ENCODE results near the gene ZNF317.

The ZNF317 gene

GRCh38 chr19:9140159-9140874, at the start of gene ZNF317:
ZNF317 (plus strand) TSS chr19:9140397; CDS start chr19:9156017, 15,620 bp downstream.
- H3K4me1 ChIP-seq (ENCODE audit: control insufficient read depth, insufficient read depth, low read length), result no peaks in the 10 kb centered on the region

GRCh38 chr19:9107375-9107774, 32.8 kb upstream of the ZNF317 start, which contains the start of gene OR7G2:
OR7G2 (minus strand) TSS chr19:9107475; CDS start chr19:9103243, 4,232 bp downstream.
- Histone ChIP-seq H3K36me3 (ENCODE audit: control insufficient read depth, insufficient read depth, low read length) (no peaks in the 10 kb centered on the region), H3K9me3 (ENCODE audit: control insufficient read depth, low read length) (no peaks in the 10 kb centered on the region), H3K27me3 (ENCODE audit: control insufficient read depth, insufficient read depth, low read length) (no peaks in the 10 kb centered on the region), H3K9ac (ENCODE audit: low read length) (no peak within 1 kb of the TSS), H3K4me1 (ENCODE audit: control insufficient read depth, insufficient read depth, low read length) (no peaks in the 10 kb centered on the region), H3K4me3 (ENCODE audit: low read length) (no peak within 1 kb of the TSS)

More at GRCh38 chr19:9140159-9140874, at the start of gene ZNF317:
- H3K36me3 ChIP-seq (ENCODE audit: control insufficient read depth, insufficient read depth, low read length), result no peaks in the 10 kb centered on the region
- peak within 1 kb of the TSS; percentile 92 for H3K4me3 ChIP-seq (ENCODE audit: low read length)
- H3K27me3 ChIP-seq (ENCODE audit: control insufficient read depth, insufficient read depth, low read length), result no peaks in the 10 kb centered on the region
- peak within 1 kb of the TSS; percentile 92 for H3K9ac ChIP-seq (ENCODE audit: low read length)
- peaks cover 4% of the 10 kb centered on the region for H3K9me3 ChIP-seq (ENCODE audit: control insufficient read depth, low read length)

GRCh38 chr19:9109959-9110358, 30.2 kb upstream of the ZNF317 start:
- H3K4me1 ChIP-seq (ENCODE audit: control insufficient read depth, insufficient read depth, low read length), result no peaks in the 10 kb centered on the region
- no peaks in the 10 kb centered on the region for H3K9me3 ChIP-seq (ENCODE audit: control insufficient read depth, low read length)
- no peaks in the 10 kb centered on the region for H3K27me3 ChIP-seq (ENCODE audit: control insufficient read depth, insufficient read depth, low read length)
- no peaks in the 10 kb centered on the region for H3K36me3 ChIP-seq (ENCODE audit: control insufficient read depth, insufficient read depth, low read length)
- H3K9ac ChIP-seq (ENCODE audit: low read length), result no peak overlapping the region
- H3K4me3 ChIP-seq (ENCODE audit: low read length), result no peak overlapping the region

- no peaks in the 10 kb centered on the region for H3K36me3 ChIP-seq (ENCODE audit: control insufficient read depth, insufficient read depth, low read length)
- no peak within 1 kb of the TSS for H3K9ac ChIP-seq (ENCODE audit: low read length)
- H3K9me3 ChIP-seq (ENCODE audit: control insufficient read depth, low read length), result no peaks in the 10 kb centered on the region
- no peak within 1 kb of the TSS for H3K4me3 ChIP-seq (ENCODE audit: low read length)
- H3K4me1 ChIP-seq (ENCODE audit: control insufficient read depth, insufficient read depth, low read length), result no peaks in the 10 kb centered on the region
- no peaks in the 10 kb centered on the region for H3K27me3 ChIP-seq (ENCODE audit: control insufficient read depth, insufficient read depth, low read length)
Measured at GRCh38 chr19:9115307-9115813, 24.8 kb upstream of the ZNF317 start, which contains the start of gene OR7G1. OR7G1 (minus strand) TSS chr19:9115763; CDS start chr19:9115763, 0 bp downstream.

GRCh38 chr19:9116547-9116946, 23.6 kb upstream of the ZNF317 start:
- Histone ChIP-seq H3K4me1 (ENCODE audit: control insufficient read depth, insufficient read depth, low read length) (no peaks in the 10 kb centered on the region), H3K9me3 (ENCODE audit: control insufficient read depth, low read length) (no peaks in the 10 kb centered on the region), H3K4me3 (ENCODE audit: low read length) (no peak overlapping the region), H3K9ac (ENCODE audit: low read length) (no peak overlapping the region), H3K36me3 (ENCODE audit: control insufficient read depth, insufficient read depth, low read length) (no peaks in the 10 kb centered on the region), H3K27me3 (ENCODE audit: control insufficient read depth, insufficient read depth, low read length) (no peaks in the 10 kb centered on the region)

- H3K27me3 ChIP-seq (ENCODE audit: control insufficient read depth, insufficient read depth, low read length), result no peaks in the 10 kb centered on the region
- H3K9me3 ChIP-seq (ENCODE audit: control insufficient read depth, low read length), result no peaks in the 10 kb centered on the region
- no peaks in the 10 kb centered on the region for H3K36me3 ChIP-seq (ENCODE audit: control insufficient read depth, insufficient read depth, low read length)
- H3K4me3 ChIP-seq (ENCODE audit: low read length), result no peak within 1 kb of the TSS
- H3K4me1 ChIP-seq (ENCODE audit: control insufficient read depth, insufficient read depth, low read length), result no peaks in the 10 kb centered on the region
- no peak within 1 kb of the TSS for H3K9ac ChIP-seq (ENCODE audit: low read length)
Measured at GRCh38 chr19:9126900-9127405, 13.2 kb upstream of the ZNF317 start, which contains the start of gene OR7G3. OR7G3 (minus strand) TSS chr19:9126950; CDS start chr19:9126950, 0 bp downstream.

DNA sequence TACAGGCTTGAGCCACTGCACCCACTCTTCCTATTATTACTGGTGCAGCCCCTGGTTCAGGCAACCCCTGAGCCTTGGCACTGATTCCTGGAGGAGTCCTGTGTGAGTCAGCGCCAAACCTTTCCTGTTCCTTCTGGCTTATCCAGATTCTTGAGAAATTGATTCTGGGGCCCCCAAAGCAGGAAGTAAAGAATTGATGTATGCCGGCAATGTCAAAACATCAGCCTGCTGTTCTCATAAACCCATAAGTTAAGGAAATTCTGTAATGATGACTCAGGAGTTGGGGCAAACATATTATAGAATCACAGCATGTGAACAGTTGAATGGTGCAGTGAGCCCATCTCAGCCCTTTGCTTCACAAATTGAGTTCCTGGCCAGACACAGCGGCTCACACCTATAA, 12.0 kb upstream of the ZNF317 start:
- Histone ChIP-seq H3K4me1 (ENCODE audit: control insufficient read depth, insufficient read depth, low read length) (no peaks in the 10 kb centered on the region), H3K9me3 (ENCODE audit: control insufficient read depth, low read length) (no peaks in the 10 kb centered on the region), H3K27me3 (ENCODE audit: control insufficient read depth, insufficient read depth, low read length) (no peaks in the 10 kb centered on the region), H3K9ac (ENCODE audit: low read length) (no peak overlapping the region), H3K36me3 (ENCODE audit: control insufficient read depth, insufficient read depth, low read length) (no peaks in the 10 kb centered on the region), H3K4me3 (ENCODE audit: low read length) (no peak overlapping the region)

GRCh38 chr19:9130965-9131364, 9.2 kb upstream of the ZNF317 start:
- H3K27me3 ChIP-seq (ENCODE audit: control insufficient read depth, insufficient read depth, low read length), result no peaks in the 10 kb centered on the region
- H3K9me3 ChIP-seq (ENCODE audit: control insufficient read depth, low read length), result no peaks in the 10 kb centered on the region
- no peaks in the 10 kb centered on the region for H3K4me1 ChIP-seq (ENCODE audit: control insufficient read depth, insufficient read depth, low read length)
- no peaks in the 10 kb centered on the region for H3K36me3 ChIP-seq (ENCODE audit: control insufficient read depth, insufficient read depth, low read length)
- H3K4me3 ChIP-seq (ENCODE audit: low read length), result no peak overlapping the region
- no peak overlapping the region for H3K9ac ChIP-seq (ENCODE audit: low read length)

DNA sequence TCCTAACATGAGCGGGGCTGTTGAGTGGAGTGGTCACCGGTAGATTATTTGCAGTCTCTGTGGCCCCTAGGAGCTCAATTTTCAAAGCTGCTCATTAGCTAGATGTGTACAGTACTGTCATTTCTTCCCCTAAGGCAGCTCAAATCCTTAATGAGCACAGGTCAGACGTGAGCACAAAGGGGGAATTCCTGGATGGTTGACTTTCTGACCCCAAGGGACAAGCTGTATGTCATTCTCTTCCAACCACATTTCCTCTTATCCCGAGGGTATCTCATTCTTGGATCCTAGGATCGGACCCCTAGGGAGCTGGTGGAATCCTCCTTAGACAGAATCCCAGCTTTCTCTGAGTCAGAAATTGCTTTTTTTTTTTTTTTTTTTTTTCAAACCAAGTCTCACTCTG, 7.8 kb upstream of the ZNF317 start:
- no peaks in the 10 kb centered on the region for H3K27me3 ChIP-seq (ENCODE audit: control insufficient read depth, insufficient read depth, low read length)
- no peaks in the 10 kb centered on the region for H3K36me3 ChIP-seq (ENCODE audit: control insufficient read depth, insufficient read depth, low read length)
- no peaks in the 10 kb centered on the region for H3K9me3 ChIP-seq (ENCODE audit: control insufficient read depth, low read length)
- H3K9ac ChIP-seq (ENCODE audit: low read length), result no peak overlapping the region
- H3K4me3 ChIP-seq (ENCODE audit: low read length), result no peak overlapping the region
- H3K4me1 ChIP-seq (ENCODE audit: control insufficient read depth, insufficient read depth, low read length), result no peaks in the 10 kb centered on the region

DNA sequence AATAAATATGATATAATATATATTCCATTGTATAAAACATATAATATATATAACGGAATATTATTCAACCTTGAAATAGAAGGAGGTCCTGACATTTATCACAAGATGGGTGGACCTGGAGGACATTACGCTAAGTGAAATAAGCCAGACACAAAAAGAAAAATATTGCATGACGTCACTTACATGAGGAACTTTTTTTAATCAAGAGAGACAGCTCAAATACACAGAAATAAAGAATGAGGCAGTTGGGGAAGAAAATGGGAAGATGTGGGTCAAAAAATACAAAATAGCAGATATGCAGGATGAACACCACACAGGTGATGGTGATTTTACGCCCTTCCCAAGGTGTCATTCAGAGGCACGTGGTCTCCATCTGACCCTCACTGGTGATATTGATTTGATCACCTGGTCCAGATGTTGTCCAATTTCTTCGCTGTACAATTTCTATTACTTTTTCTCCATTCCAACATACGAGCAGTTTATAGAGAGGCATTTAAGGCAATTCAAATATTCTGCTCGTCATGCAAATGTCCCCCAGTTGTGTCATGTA, 513 bp upstream of the ZNF317 start:
- Histone ChIP-seq H3K27me3 (ENCODE audit: control insufficient read depth, insufficient read depth, low read length) (no peaks in the 10 kb centered on the region), H3K9ac (ENCODE audit: low read length) (peak overlapping the region; percentile 92), H3K4me3 (ENCODE audit: low read length) (peak overlapping the region; percentile 92), H3K36me3 (ENCODE audit: control insufficient read depth, insufficient read depth, low read length) (no peaks in the 10 kb centered on the region), H3K9me3 (ENCODE audit: control insufficient read depth, low read length) (peaks cover 4% of the 10 kb centered on the region), H3K4me1 (ENCODE audit: control insufficient read depth, insufficient read depth, low read length) (no peaks in the 10 kb centered on the region)

DNA sequence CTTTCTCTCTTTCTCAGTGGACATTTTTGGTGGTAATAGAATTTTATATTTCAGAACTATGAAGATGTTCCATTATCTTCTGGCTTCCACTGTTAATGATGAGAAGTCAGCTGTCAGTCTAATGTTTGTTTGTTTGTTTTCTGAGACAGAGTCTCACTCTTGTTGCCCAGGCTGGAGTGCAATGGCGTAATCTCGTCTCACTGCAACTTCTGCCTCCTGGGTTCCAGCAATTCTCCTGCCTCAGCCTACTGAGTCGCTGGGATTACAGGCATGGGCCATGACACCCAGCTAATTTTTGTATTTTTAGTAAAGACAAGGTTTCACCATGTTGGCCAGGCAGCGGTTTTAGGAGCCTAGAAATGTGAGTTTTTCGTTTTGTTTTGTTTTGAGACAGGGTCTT, 4.7 kb downstream of the ZNF317 start:
- H3K4me1 ChIP-seq (ENCODE audit: control insufficient read depth, insufficient read depth, low read length), result peaks cover 3% of the 10 kb centered on the region
- no peaks in the 10 kb centered on the region for H3K27me3 ChIP-seq (ENCODE audit: control insufficient read depth, insufficient read depth, low read length)
- peaks cover 4% of the 10 kb centered on the region for H3K9me3 ChIP-seq (ENCODE audit: control insufficient read depth, low read length)
- no peak overlapping the region for H3K4me3 ChIP-seq (ENCODE audit: low read length)
- no peak overlapping the region for H3K9ac ChIP-seq (ENCODE audit: low read length)
- no peaks in the 10 kb centered on the region for H3K36me3 ChIP-seq (ENCODE audit: control insufficient read depth, insufficient read depth, low read length)

GRCh38 chr19:9146882-9147281, 6.7 kb downstream of the ZNF317 start:
- H3K27me3 ChIP-seq (ENCODE audit: control insufficient read depth, insufficient read depth, low read length), result no peaks in the 10 kb centered on the region
- H3K9me3 ChIP-seq (ENCODE audit: control insufficient read depth, low read length), result peaks cover 4% of the 10 kb centered on the region
- H3K36me3 ChIP-seq (ENCODE audit: control insufficient read depth, insufficient read depth, low read length), result no peaks in the 10 kb centered on the region
- H3K4me1 ChIP-seq (ENCODE audit: control insufficient read depth, insufficient read depth, low read length), result peaks cover 7% of the 10 kb centered on the region
- H3K4me3 ChIP-seq (ENCODE audit: low read length), result no peak overlapping the region
- H3K9ac ChIP-seq (ENCODE audit: low read length), result no peak overlapping the region

All from mucosa of stomach (tissue), 1 donor.